H1 (cell line): ENCODE results near the gene FAM53C.

Source experiments
- CHD1 ChIP-seq: IDR thresholded peaks from 2 replicates; pipeline ENCODE4 v1.6.1; 2012; ENCODE audit warnings: low read depth, low read length, improper control_type of control experiment
- EZH2 ChIP-seq: fragments of 200-600 bp; sonication (generic); IDR thresholded peaks from 2 replicates; pipeline ENCODE4 v1.7.1; 2012; ENCODE audit warnings: low read depth, mild to moderate bottlenecking, moderate library complexity, low read length, inconsistent platforms; ENCODE audit not compliant: severe bottlenecking
- POLR2A ChIP-seq, 2 experiments: IDR thresholded peaks; 1 replicate in 1 of 2; 2 replicates in 1 of 2; pipeline ENCODE4 v1.6.1; 2011; ENCODE audit warnings: low read depth in 2 of 2, low read length in 2 of 2, mild to moderate bottlenecking in 2 of 2; ENCODE audit errors: control extremely low read depth in 1 of 2
- POLR2AphosphoS5 ChIP-seq: IDR thresholded peaks from 2 replicates; pipeline ENCODE4 v1.6.1; 2011; ENCODE audit warnings: low read depth, low read length
- RAD21 ChIP-seq, 2 experiments: IDR thresholded peaks in 1 of 2; conservative IDR thresholded peaks in 1 of 2; 2 replicates each; pipeline ENCODE4 v1.6.1; 2011; ENCODE audit warnings: low read depth in 2 of 2, low read length in 2 of 2, improper control_type of control experiment in 1 of 2, inconsistent platforms in 1 of 2, mild to moderate bottlenecking in 1 of 2, moderate library complexity in 1 of 2
- TAF1 ChIP-seq: IDR thresholded peaks from 2 replicates; pipeline ENCODE4 v1.6.1; 2011; ENCODE audit warnings: mild to moderate bottlenecking, low read depth, low read length
- TEAD4 ChIP-seq: IDR thresholded peaks from 2 replicates; pipeline ENCODE4 v1.6.1; 2012; ENCODE audit warnings: low read depth, low read length, inconsistent platforms, mixed read lengths
- TF ChIP-seq, protein P1 (sequence below), 3 experiments: IDR thresholded peaks; 1 replicate in 2 of 3; 2 replicates in 1 of 3; pipeline versions ENCODE4 v1.5.1 to v1.6.1; 2011; ENCODE audit warnings: low read length in 3 of 3, mild to moderate bottlenecking in 3 of 3, inconsistent platforms in 2 of 3, low read depth in 1 of 3, moderate library complexity in 1 of 3; ENCODE audit not compliant: insufficient read depth in 1 of 3; ENCODE audit errors: control extremely low read depth in 1 of 3
- TF ChIP-seq, protein P2 (sequence below): IDR thresholded peaks from 2 replicates; pipeline ENCODE4 v1.6.1; 2011; ENCODE audit warnings: low read length, improper control_type of control experiment

DNA sequence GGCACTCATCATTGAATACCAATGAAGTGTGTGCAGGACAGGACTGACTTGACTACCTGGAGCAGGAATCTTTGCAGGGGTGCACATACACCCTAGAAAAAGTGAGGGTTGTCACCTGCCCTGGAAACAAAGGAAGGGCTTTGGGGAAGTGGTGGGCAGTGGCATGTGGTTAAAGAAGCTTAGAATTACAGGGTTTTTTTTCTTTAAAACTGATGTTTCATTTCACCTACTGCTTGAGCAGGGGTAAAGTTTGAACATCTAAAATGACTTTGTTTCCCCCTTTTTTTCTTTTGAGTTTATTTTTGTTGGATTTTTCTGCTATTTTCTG, 12.5 kb downstream of the FAM53C start:
- no peak for TF ChIP-seq TAF1
- TF ChIP-seq, protein P1, sequence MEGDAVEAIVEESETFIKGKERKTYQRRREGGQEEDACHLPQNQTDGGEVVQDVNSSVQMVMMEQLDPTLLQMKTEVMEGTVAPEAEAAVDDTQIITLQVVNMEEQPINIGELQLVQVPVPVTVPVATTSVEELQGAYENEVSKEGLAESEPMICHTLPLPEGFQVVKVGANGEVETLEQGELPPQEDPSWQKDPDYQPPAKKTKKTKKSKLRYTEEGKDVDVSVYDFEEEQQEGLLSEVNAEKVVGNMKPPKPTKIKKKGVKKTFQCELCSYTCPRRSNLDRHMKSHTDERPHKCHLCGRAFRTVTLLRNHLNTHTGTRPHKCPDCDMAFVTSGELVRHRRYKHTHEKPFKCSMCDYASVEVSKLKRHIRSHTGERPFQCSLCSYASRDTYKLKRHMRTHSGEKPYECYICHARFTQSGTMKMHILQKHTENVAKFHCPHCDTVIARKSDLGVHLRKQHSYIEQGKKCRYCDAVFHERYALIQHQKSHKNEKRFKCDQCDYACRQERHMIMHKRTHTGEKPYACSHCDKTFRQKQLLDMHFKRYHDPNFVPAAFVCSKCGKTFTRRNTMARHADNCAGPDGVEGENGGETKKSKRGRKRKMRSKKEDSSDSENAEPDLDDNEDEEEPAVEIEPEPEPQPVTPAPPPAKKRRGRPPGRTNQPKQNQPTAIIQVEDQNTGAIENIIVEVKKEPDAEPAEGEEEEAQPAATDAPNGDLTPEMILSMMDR (IDR thresholded peaks at IDR 0.05; ENCODE audit: control extremely low read depth in 1 of 3, insufficient read depth in 1 of 3, low read depth in 1 of 3, low read length in 3 of 3): no peak
- no peak for TF ChIP-seq TEAD4
- no peak for TF ChIP-seq POLR2AphosphoS5
- TF ChIP-seq, protein P2, sequence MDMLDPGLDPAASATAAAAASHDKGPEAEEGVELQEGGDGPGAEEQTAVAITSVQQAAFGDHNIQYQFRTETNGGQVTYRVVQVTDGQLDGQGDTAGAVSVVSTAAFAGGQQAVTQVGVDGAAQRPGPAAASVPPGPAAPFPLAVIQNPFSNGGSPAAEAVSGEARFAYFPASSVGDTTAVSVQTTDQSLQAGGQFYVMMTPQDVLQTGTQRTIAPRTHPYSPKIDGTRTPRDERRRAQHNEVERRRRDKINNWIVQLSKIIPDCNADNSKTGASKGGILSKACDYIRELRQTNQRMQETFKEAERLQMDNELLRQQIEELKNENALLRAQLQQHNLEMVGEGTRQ: no peak
- no peak for TF ChIP-seq RAD21 (IDR thresholded peaks at IDR 0.05 in 1 of 2, conservative IDR thresholded peaks at IDR 0.05 in 1 of 2; ENCODE audit: low read depth in 2 of 2, low read length in 2 of 2)
- no peak for TF ChIP-seq POLR2A (IDR thresholded peaks at IDR 0.05; ENCODE audit: control extremely low read depth in 1 of 2, low read depth in 2 of 2, low read length in 2 of 2)
- TF ChIP-seq CHD1: no peak
- TF ChIP-seq EZH2: no peak
